HG03196 (cell line): ENCODE results near the gene KRTAP10-6.
"Not testable (repeated sequence)": the region's sequence is repeated elsewhere in the genome, so short reads cannot be mapped to it uniquely, and the experiment has no call there.

ENCODE experiments used
- ATAC-seq: cut with Tn5 transposase; IDR thresholded peaks from one replicate; pipeline ENCODE4 v1.9.1; 2021; ENCODE audit not compliant: unreplicated experiment

Gene KRTAP10-6

DNA sequence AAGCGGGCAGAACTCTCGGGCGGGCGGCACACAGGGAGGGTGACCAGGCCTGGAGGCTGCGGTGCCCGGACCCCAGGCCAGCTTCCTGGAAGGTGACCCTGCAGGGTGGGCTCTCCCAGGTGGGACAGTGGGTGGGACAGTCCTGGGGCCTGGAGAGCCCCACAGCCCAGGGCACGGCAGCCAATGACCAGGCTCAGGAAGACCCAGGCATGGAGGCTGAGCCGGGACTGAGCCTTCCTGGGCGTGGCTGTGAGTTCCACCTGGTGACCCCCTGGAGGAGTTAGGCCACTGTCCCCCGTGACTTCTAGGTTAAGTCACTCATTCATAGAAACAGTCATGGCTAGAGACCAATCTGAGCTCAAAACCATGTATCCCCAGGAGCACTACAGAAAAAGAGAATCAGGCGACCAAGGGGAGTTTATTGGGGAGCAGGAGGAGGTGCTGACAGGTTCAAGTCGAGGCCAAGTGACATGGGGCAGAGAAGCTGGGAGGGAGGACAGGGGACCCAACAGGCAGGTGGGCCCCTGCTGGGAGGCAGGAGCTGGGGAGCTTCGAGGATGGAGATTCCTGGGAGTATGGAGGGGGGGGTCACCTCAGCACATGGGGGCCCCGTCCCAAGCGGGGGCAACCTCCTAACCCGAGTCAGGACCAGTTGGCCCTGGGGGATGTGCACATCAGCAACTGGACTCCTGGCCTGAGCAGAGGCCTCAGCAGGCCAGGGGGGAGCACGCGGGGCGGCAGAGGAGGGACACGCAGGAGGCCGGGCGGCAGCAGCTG, 13.1 kb downstream of the KRTAP10-6 start:
- no peak for ATAC-seq

- no peak for ATAC-seq
These were observed 13.8 kb downstream of the KRTAP10-6 start for GRCh38 chr21:44578371-44579055.

DNA sequence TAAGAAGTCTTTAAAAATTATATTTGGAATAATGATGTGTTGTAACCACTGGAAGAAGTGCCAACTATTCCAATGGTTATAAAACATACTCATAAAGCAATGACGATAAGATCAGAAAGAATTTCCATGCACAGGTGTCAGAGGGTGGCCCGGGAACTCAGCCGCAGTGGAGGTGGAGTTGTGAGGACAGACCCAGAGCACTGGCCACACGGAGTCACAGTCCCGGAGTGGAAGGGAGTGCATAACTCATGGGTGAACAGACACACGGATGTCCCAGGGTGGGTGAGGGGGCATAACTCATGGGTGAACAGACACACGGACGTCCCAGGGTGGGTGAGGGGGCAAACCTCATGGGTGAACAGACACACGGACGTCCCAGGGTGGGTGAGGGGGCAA, 16.3 kb downstream of the KRTAP10-6 start:
- ATAC-seq = no peak

- ATAC-seq = no peak
These were observed 16.8 kb downstream of the KRTAP10-6 start for GRCh38 chr21:44575307-44576024.

DNA sequence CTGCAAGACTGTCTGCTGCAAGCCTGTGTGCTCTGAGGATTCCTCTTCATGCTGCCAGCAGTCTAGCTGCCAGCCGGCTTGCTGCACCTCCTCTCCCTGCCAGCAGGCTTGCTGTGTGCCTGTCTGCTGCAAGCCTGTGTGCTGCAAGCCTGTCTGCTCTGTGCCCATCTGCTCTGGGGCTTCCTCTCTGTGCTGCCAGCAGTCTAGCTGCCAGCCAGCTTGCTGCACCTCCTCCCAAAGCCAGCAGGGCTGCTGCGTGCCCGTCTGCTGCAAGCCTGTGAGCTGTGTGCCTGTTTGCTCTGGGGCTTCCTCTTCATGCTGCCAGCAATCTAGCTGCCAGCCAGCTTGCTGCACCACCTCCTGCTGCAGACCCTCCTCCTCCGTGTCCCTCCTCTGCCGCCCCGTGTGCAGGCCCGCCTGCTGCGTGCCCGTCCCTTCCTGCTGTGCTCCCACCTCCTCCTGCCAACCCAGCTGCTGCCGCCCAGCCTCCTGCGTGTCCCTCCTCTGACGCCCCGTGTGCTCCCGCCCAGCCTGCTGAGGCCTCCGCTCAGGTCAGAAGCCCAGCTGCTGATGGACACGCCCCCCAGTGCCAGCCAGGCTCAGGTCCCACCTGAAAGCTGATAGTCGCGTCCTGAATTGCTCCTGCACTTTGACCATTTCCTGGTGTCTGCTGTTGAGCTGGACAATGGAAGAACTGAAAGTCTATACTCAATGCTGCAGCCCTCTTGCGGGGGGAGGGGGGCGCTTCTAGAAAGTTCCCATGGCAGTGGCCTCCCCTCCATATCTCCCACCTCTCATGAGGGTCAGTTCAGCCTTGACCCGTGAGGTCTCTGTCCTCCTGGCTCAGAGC, 17.6 kb downstream of the KRTAP10-6 start:
- no peak for ATAC-seq

- not testable (repeated sequence) for ATAC-seq
These were observed 18.5 kb downstream of the KRTAP10-6 start, which contains the start of gene KRTAP10-4 for GRCh38 chr21:44573630-44574456. TSS of gene KRTAP10-4 (plus strand) at chr21:44573729. CDS start at chr21:44573759, 30 bp downstream.

- no peak for ATAC-seq
These were observed 19.2 kb downstream of the KRTAP10-6 start for GRCh38 chr21:44572959-44573583.

DNA sequence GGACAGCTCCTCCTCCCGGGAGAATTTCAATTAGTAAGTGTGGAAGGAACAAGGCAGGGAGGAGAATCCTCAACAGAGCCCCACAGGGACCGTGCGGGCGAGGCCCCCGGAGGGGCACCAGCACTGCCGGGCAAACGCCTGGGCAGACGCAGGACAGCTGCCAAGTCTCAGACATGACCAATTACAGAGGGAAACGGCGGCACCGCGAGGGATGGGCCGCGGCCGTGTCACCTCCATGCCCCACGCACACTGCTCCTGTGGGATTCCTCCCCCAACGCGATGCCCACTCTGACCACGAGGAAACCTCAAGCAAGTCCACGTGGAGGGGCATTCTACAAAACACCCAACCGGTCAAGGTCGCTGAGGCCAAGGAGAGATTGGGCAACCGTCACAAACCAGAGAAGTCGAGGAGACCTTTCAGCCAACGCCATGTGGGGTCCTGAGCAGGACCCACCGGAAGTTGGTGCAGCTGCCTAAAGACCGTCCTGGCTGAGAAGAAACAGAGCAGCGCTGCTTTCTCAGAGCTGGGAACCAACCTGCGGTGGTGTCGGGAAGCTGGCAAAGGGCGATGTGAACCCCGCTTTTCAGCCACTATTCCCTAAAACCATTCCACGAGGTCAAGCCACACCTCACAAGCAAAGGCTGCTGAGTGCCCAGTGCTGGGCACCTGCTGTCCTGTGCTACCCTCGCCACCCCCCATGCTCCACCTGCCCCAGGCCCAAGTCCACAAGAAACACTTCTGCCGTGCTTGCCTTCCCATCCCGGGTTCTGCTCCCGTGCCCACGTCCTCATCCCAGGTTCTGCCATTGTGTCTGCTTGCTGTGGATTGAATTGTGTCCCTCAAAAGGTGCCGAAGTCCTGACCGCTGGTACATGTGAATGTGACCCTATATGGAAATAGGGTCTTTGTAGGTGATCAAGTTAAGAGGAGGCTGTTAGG, 20.2 kb downstream of the KRTAP10-6 start:
- ATAC-seq = no peak

GRCh38 chr21:44571296-44571695, 21.0 kb downstream of the KRTAP10-6 start:
- ATAC-seq = no peak

- ATAC-seq = no peak
These were observed 22.3 kb downstream of the KRTAP10-6 start for GRCh38 chr21:44569861-44570517.

- no peak for ATAC-seq
These were observed 23.4 kb downstream of the KRTAP10-6 start for GRCh38 chr21:44568667-44569556.

DNA sequence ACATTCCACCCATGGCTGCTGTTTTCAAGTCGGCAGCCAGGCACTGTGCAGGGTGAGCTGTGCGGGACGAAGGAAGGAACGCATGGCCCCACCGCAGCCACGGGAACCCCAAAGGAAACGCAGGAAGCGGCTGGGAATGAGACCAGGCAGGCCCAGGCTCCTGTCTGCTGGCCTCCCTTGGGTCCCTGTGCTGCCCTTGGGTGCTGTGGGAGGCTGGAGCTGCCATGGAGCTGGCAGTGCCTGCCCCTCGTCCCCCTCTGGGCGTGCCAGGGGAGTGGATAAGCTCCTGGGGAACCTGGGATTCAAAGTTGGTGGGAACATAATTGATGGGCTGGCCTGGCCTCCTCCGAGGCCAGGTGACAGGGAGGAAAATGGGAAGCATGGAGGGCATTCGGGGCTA, 24.0 kb downstream of the KRTAP10-6 start:
- no peak for ATAC-seq

GRCh38 chr21:44567481-44568171, 24.7 kb downstream of the KRTAP10-6 start:
- ATAC-seq = no peak

- no peak for ATAC-seq
These were observed 25.9 kb downstream of the KRTAP10-6 start for GRCh38 chr21:44566403-44566802.

DNA sequence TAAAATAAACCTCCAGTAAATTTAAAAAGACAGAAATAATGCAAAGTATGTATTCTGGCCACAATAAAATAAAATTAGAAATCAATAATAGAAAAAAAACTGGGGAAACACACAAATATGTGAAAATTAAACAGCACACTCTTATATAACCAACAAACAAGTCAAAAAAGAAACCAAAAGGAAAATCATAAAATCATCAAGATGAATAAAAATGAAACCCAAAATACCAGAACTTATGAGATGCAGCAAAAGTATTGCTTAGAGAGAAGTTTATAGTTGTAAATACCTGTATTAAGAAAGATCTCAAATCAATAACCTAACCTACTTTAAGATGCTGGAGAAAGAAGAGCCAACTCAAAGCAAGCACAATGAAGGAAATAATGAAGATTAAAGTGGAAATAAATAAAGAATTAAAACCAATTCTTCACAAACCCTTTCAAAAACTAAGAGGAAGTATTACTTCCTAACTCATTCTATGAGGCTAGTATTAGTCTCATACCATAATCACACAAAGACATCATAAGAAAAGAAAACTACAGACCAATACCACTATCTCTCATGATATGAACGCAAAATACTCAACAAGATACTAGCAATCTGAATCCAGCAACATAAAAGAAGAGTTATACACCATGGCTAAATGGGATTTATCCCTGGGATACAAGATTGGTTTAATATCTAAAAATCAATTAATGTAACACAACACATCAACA, 27.3 kb downstream of the KRTAP10-6 start:
- no peak for ATAC-seq

GRCh38 chr21:44564099-44564498, 28.2 kb downstream of the KRTAP10-6 start:
- ATAC-seq = no peak
